GM12878 (cell line): Measurements from ENCODE around the gene ZC3H7B. TPM values are rescaled to one million over a fixed set of nuclear protein-coding genes. Genes with fewer than 3 reads are reported as not detected.

Experiments
- ATAC-seq: fragments of 200-7000 bp; cut with Tn5 transposase; 3 replicates; pipeline ENCODE4 v1.9.1; 2020; ENCODE audit warnings: mild to moderate bottlenecking, moderate library complexity
- BruUV-seq: library from RNA; stranded (reverse); fragments of 400-500 nt; replicated peaks from 2 replicates; lab custom pipeline; 2021; lab: Mats Ljungman, UMichigan
- CTCF ChIA-PET: fragments of 300-600 bp; sonication (Branson Sonifier 250); formaldehyde crosslinking; extraction: SDS; loops from one replicate; lab custom pipeline; 2021; ENCODE audit warnings: inconsistent platforms; lab: Yijun Ruan, JAX
- POLR2A ChIA-PET: fragments of 350-600 bp; formaldehyde crosslinking; extraction: SDS; loops from one replicate; lab custom pipeline; 2021; ENCODE audit warnings: inconsistent platforms; lab: Charles Lee
- RAD21 ChIA-PET: fragments of 300-600 bp; sonication (Branson Sonifier 250); formaldehyde crosslinking; loops from one replicate; lab custom pipeline; 2023; ENCODE audit warnings: antibody characterized with exemption; ENCODE audit not compliant: unreplicated experiment; lab: Charles Lee
- SMC1A ChIA-PET: fragments of 300-600 bp; sonication (Branson Sonifier 250); formaldehyde crosslinking; loops from one replicate; lab custom pipeline; 2023; ENCODE audit not compliant: unreplicated experiment, uncharacterized antibody; lab: Charles Lee
- DNase-seq: peaks from one replicate; pipeline ENCODE4 v3.0.0-alpha.2; 2011; ENCODE audit warnings: low read depth, low spot score
- FAIRE-seq: peaks from 3 replicates; lab custom pipeline; 2011; peaks lifted over from hg19 to GRCh38; lab: Jason Lieb, UNC
- H2AFZ ChIP-seq: 2 replicates; pipeline ENCODE4 v1.6.0; 2011; ENCODE audit warnings: low read depth, low read length, control low read depth; ENCODE audit not compliant: control insufficient read depth
- H3K27ac ChIP-seq: 2 replicates; pipeline ENCODE4 v1.5.1; 2011; ENCODE audit warnings: control low read depth; ENCODE audit not compliant: control insufficient read depth, insufficient read depth
- H3K27me3 ChIP-seq, 2 experiments: replicated peaks in 1 of 2; 2 replicates each; pipeline versions ENCODE4 v1.6.0 to v1.6.1; 2011; ENCODE audit warnings: low read length in 1 of 2; ENCODE audit not compliant: control insufficient read depth in 2 of 2, insufficient read depth in 2 of 2
- H3K36me3 ChIP-seq, 2 experiments: 2 replicates each; pipeline ENCODE4 v1.5.1; 2011; ENCODE audit warnings: low read length in 1 of 2; ENCODE audit not compliant: control insufficient read depth in 2 of 2, insufficient read depth in 2 of 2
- H3K4me1 ChIP-seq: 2 replicates; pipeline ENCODE4 v1.6.1; 2011; ENCODE audit warnings: mild to moderate bottlenecking, low read length, moderate library complexity, mixed read lengths; ENCODE audit not compliant: control insufficient read depth, insufficient read depth
- H3K4me2 ChIP-seq: 2 replicates; pipeline ENCODE4 v1.6.0; 2011; ENCODE audit warnings: control low read depth; ENCODE audit not compliant: control insufficient read depth, insufficient read depth
- H3K4me3 ChIP-seq: fragments of 200-600 bp; sonication (generic); 2 replicates; pipeline ENCODE4 v1.5.1; 2016
- H3K79me2 ChIP-seq: 2 replicates; pipeline ENCODE4 v1.6.0; 2011; ENCODE audit warnings: low read length; ENCODE audit not compliant: control insufficient read depth, insufficient read depth
- H3K9ac ChIP-seq: 2 replicates; pipeline ENCODE4 v1.8.0; 2011; ENCODE audit warnings: low read length, control low read depth, mixed read lengths; ENCODE audit not compliant: control insufficient read depth, insufficient read depth
- H3K9me3 ChIP-seq: replicated peaks from 3 replicates; pipeline ENCODE4 v1.5.1; 2011; ENCODE audit warnings: mild to moderate bottlenecking, low read length; ENCODE audit not compliant: control insufficient read depth, insufficient read depth
- H4K20me1 ChIP-seq: 2 replicates; pipeline ENCODE4 v1.6.0; 2011; ENCODE audit not compliant: control insufficient read depth, insufficient read depth
- ATF7 ChIP-seq: fragments of 450-650 bp; IDR thresholded peaks from 2 replicates; pipeline ENCODE4 v1.6.1; 2016; ENCODE audit warnings: low read depth, mild to moderate bottlenecking
- E2F4 ChIP-seq: IDR thresholded peaks from 2 replicates; pipeline ENCODE4 v1.6.1; 2012; ENCODE audit warnings: low read depth, low read length, improper control_type of control experiment
- RELA ChIP-seq: fragments of 450-650 bp; IDR thresholded peaks from 2 replicates; pipeline ENCODE4 v1.8.0; 2014; ENCODE audit warnings: borderline replicate concordance; ENCODE audit not compliant: partially characterized antibody
- STAT1 ChIP-seq: fragments of 450-650 bp; conservative IDR thresholded peaks from 2 replicates; pipeline ENCODE4 v1.6.1; 2014; ENCODE audit warnings: antibody characterized with exemption, mild to moderate bottlenecking
- USF1 ChIP-seq: IDR thresholded peaks from 2 replicates; pipeline ENCODE4 v1.6.1; 2011; ENCODE audit warnings: borderline replicate concordance, low read depth, mild to moderate bottlenecking, moderate library complexity, mixed read lengths, low read length; ENCODE audit not compliant: insufficient read depth; ENCODE audit errors: extremely low read length
- WGBS: methylation state at CpG from one replicate; pipeline ENCODE4 v1.1.6; 2016; ENCODE audit warnings: low lambda C conversion rate; ENCODE audit not compliant: insufficient replicate concordance, insufficient coverage; ENCODE audit errors: missing lambda C conversion rate; 5-methylcytosine and 5-hydroxymethylcytosine counted together
- in situ Hi-C: fragments of 300-500 bp; cut with MboI; formaldehyde crosslinking; loops from 9 replicates; pipeline ENCODE4 v1.14.3; 2018; ENCODE audit warnings: mixed read lengths
- intact Hi-C: fragments of 100-400 bp; cut with micrococcal nuclease; formaldehyde crosslinking; loops from one replicate; pipeline ENCODE4 v1.14.2; 2022; ENCODE audit not compliant: unreplicated experiment
- polyA plus RNA-seq, 11 experiments: library from polyadenylated mRNA; depleted of rRNA in 4 of 11; unstranded in 6 of 11; stranded (reverse) in 5 of 11; fragments of >200 nt; fragmentation: Nextera tagmentation in 4 of 11; fragmentation: Illumina TruSeq in 1 of 11; extraction: Ambion mirVana in 4 of 11; extraction: Trizol in 1 of 11; gene quantifications; 1 replicate in 1 of 11; 2 replicates in 10 of 11; pipeline versions ENCODE4 v1.2.1 to v1.2.3, GENCODE V29; 2011 to 2016; ENCODE audit warnings: inconsistent platforms in 2 of 11, missing spikeins in 2 of 11, low read depth in 1 of 11
- total RNA-seq, 4 experiments: library from RNA; depleted of rRNA in 3 of 4; stranded (reverse); fragments of >200 nt in 3 of 4; fragmentation: Illumina TruSeq in 1 of 4; extraction: Trizol in 1 of 4; gene quantifications; 2 replicates each; pipeline versions ENCODE4 v1.2.1 to v1.2.3, GENCODE V29; 2013 to 2021

The ZC3H7B gene
- total and polyA plus RNA-seq, 10 of the 15 experiments (the other 5 are each of a cell fraction or from before 2014, with no cell fraction given) = 0.26 to 52.3 (median 22.4) TPM

GRCh38 chr22:41262250-41262765 lies 39.0 kb upstream of the ZC3H7B start:
- intact Hi-C loops = no loop called here
- ChIA-PET CTCF (no interaction called here), RAD21 (interaction anchor here (1.1 to 1.2 kb wide), 2 partner anchors 39 to 340 kb away, joined by 3 read pairs; partner anchors contain the start of gene ZC3H7B)
- Histone ChIP-seq H3K4me1 (no peaks in the 10 kb centered on the region), H3K4me3 (no peak overlapping the region), H3K79me2 (no peaks in the 10 kb centered on the region), H4K20me1 (no peaks in the 10 kb centered on the region), H3K4me2 (no peak overlapping the region), H3K9me3 (no peaks in the 10 kb centered on the region), H3K27ac (no peak overlapping the region)
- no peak for FAIRE-seq
- no TSS peak for BruUV-seq
- no peak for ATAC-seq
- no peak for TF ChIP-seq STAT1
- no peak for TF ChIP-seq E2F4
- TF ChIP-seq RELA = no peak
- TF ChIP-seq ATF7 = no peak
- no peak for TF ChIP-seq USF1
- TF ChIP-seq, all 136 proteins: peak for 0
- DNase-seq = no peak
- in situ Hi-C loops = no loop called here
- Histone ChIP-seq H3K36me3 (peaks cover 28 to 52% of the 10 kb centered on the region in 2 experiments; a peak in 3 of 4 replicates), H3K27me3 (no peaks in the 10 kb centered on the region), H2AFZ (no peak overlapping the region), H3K9ac (no peak overlapping the region)
- WGBS = 95% methylated on average over 15 of the region's 15 CpGs
- POLR2A ChIA-PET = interaction anchor here (0.5 kb wide), 1 partner anchor 292 kb away, joined by 4 read pairs; no protein-coding TSS in a partner anchor
- SMC1A ChIA-PET = no interaction called here
